OCI-LY7 (cell line): ENCODE results near the gene TOR2A.

Experiments used
- CTCF ChIP-seq: fragments of 200-600 bp; sonication (generic); conservative IDR thresholded peaks from 2 replicates; pipeline ENCODE4 v1.5.1; 2014; ENCODE audit warnings: mild to moderate bottlenecking, antibody characterized with exemption, low read length, moderate library complexity, mixed read lengths
- EZH2phosphoT487 ChIP-seq: fragments of 200-600 bp; sonication (generic); IDR thresholded peaks from 2 replicates; pipeline ENCODE4 v1.6.1; 2018; ENCODE audit warnings: low read depth, borderline replicate concordance, mild to moderate bottlenecking, mixed run types, antibody characterized with exemption, low read length, moderate library complexity, mixed read lengths

DNA sequence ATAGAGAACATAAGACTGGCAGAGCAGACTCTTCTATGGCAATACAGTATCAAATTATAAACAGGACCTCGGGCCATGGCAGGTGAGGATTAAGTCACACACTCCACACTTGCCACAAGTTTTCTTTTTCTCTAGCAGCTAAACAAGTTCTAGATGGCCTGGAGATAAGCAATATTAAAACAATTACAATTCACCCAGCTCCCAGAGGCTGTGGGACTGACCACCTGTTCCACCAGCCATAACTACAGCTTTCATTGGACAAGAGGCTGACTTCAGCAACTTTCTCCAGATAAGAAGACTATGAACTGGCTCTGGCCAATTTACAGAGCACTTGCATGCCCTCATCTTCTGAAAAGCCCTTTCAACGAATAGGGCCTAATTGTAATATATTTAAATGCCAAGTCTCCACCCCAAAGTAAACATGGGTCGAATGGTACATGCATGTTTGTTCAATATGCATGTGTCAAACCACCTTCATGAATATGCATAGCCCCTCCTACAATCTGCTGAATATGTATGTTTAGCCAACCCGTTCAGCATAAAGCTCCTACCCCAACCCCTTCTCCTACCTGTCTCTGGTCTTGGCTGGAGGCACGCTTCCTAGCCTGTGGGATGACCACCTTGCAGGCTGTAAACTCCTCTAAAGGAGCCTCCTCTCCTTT lies 34.4 kb downstream of the TOR2A start:
- TF ChIP-seq CTCF: no peak
- TF ChIP-seq EZH2phosphoT487: no peak
